ENCODE measurements around the gene SPACDR.
"Not testable (repeated sequence)": the region's sequence is repeated elsewhere in the genome, so short reads cannot be mapped to it uniquely, and the experiment has no call there.

SPACDR gene

DNA sequence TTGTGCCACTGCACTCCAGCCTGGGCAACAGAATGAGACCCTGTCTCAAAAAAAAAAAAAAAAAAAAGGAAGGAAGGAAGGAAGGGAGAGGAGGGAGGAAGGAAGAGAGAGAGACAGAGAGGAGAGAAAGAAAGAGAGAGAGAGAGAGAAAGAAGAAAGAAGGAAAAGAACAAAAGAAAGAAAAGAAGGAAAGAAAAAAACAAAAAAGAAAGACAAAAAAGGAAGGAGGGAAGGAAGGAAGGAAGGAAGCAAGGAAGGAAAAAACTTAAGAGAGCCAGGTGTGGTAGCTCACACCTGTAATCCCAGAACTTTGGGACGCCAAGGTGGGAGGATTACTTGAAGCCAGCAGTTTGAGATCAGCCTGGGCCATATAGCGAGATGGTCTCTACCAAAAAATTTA lies 731 bp upstream of the SPACDR start:
- Histone ChIP-seq H3K27me3 (ENCODE audit: insufficient read depth, poor library complexity, severe bottlenecking) (no peaks in the 10 kb centered on the region), H3K4me3 (replicated peaks; ENCODE audit: insufficient read depth, low read length) (no peak overlapping the region), H3K27ac (replicated peaks) (no peak overlapping the region)
- TF ChIP-seq, protein P1, sequence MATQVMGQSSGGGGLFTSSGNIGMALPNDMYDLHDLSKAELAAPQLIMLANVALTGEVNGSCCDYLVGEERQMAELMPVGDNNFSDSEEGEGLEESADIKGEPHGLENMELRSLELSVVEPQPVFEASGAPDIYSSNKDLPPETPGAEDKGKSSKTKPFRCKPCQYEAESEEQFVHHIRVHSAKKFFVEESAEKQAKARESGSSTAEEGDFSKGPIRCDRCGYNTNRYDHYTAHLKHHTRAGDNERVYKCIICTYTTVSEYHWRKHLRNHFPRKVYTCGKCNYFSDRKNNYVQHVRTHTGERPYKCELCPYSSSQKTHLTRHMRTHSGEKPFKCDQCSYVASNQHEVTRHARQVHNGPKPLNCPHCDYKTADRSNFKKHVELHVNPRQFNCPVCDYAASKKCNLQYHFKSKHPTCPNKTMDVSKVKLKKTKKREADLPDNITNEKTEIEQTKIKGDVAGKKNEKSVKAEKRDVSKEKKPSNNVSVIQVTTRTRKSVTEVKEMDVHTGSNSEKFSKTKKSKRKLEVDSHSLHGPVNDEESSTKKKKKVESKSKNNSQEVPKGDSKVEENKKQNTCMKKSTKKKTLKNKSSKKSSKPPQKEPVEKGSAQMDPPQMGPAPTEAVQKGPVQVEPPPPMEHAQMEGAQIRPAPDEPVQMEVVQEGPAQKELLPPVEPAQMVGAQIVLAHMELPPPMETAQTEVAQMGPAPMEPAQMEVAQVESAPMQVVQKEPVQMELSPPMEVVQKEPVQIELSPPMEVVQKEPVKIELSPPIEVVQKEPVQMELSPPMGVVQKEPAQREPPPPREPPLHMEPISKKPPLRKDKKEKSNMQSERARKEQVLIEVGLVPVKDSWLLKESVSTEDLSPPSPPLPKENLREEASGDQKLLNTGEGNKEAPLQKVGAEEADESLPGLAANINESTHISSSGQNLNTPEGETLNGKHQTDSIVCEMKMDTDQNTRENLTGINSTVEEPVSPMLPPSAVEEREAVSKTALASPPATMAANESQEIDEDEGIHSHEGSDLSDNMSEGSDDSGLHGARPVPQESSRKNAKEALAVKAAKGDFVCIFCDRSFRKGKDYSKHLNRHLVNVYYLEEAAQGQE (IDR thresholded peaks at IDR 0.05; ENCODE audit: insufficient replicate concordance, low read depth) = no peak
- TF ChIP-seq SPI1 (IDR thresholded peaks at IDR 0.05; ENCODE audit: borderline replicate concordance, low read depth) (no peak), POLR2AphosphoS5 (IDR thresholded peaks at IDR 0.05; ENCODE audit: low read depth) (no peak), GABPA (IDR thresholded peaks at IDR 0.05; ENCODE audit: low read depth) (no peak)
- TF ChIP-seq, protein P2, sequence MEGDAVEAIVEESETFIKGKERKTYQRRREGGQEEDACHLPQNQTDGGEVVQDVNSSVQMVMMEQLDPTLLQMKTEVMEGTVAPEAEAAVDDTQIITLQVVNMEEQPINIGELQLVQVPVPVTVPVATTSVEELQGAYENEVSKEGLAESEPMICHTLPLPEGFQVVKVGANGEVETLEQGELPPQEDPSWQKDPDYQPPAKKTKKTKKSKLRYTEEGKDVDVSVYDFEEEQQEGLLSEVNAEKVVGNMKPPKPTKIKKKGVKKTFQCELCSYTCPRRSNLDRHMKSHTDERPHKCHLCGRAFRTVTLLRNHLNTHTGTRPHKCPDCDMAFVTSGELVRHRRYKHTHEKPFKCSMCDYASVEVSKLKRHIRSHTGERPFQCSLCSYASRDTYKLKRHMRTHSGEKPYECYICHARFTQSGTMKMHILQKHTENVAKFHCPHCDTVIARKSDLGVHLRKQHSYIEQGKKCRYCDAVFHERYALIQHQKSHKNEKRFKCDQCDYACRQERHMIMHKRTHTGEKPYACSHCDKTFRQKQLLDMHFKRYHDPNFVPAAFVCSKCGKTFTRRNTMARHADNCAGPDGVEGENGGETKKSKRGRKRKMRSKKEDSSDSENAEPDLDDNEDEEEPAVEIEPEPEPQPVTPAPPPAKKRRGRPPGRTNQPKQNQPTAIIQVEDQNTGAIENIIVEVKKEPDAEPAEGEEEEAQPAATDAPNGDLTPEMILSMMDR (IDR thresholded peaks at IDR 0.05; ENCODE audit: insufficient read depth, low read length) = no peak
- DNase-seq (ENCODE audit: low read depth in 1 of 2, low spot score in 1 of 2) = no peak

DNA sequence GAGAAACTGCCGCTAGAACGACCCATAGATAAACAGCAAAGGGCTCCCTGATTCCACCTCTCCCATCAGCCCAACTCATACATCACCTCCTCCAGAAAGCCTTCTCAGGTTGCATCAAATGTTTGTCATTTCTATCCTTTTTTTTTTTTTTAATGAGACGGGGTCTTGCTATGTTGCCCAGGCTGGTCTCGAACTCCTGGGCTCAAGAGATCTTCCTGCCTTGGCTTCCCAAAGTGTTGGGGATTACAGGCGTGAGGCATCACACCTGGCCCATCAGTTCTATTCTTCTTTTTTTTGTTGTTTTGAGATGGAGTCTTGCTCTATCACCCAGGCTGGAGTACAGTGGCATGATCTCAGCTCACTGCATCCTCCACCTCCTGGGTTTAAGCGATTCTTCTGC lies 7.0 kb downstream of the SPACDR start:
- DNase-seq (ENCODE audit: low read depth in 1 of 2, low spot score in 1 of 2) = no peak
- H3K27ac ChIP-seq (replicated peaks) = no peak overlapping the region
- no peaks in the 10 kb centered on the region for H3K27me3 ChIP-seq (ENCODE audit: insufficient read depth, poor library complexity, severe bottlenecking)
- H3K4me3 ChIP-seq (replicated peaks; ENCODE audit: insufficient read depth, low read length) = no peak overlapping the region
- TF ChIP-seq GABPA (IDR thresholded peaks at IDR 0.05; ENCODE audit: low read depth) (no peak), POLR2AphosphoS5 (IDR thresholded peaks at IDR 0.05; ENCODE audit: low read depth) (no peak)
- TF ChIP-seq, protein P2 (IDR thresholded peaks at IDR 0.05; ENCODE audit: insufficient read depth, low read length) = no peak

DNA sequence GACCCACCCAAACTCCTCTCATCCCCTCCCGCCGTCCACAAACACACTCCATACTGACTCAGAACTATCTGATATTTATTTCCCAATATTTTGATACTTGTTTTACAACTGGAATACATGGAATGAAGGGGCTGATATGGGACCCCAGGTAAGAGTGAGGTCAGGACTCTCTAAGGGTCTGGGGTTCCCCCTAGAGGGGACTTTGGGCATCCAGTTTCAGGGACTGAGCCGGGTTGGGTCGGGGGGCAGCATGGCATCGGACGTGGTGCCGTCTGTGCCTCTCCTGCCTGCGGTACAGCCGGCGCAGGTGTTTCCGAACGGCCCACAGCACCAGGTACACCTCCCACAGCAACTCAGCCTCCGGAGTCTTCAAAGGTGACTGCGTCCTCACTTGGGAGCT lies 7.5 kb downstream of the SPACDR start:
- no peak overlapping the region for H3K4me3 ChIP-seq (replicated peaks; ENCODE audit: insufficient read depth, low read length)
- TF ChIP-seq POLR2AphosphoS5 (IDR thresholded peaks at IDR 0.05; ENCODE audit: low read depth) (no peak), GABPA (IDR thresholded peaks at IDR 0.05; ENCODE audit: low read depth) (no peak), SPI1 (IDR thresholded peaks at IDR 0.05; ENCODE audit: borderline replicate concordance, low read depth) (no peak)
- TF ChIP-seq, protein P1 (IDR thresholded peaks at IDR 0.05; ENCODE audit: insufficient replicate concordance, low read depth) = no peak
- H3K27ac ChIP-seq (replicated peaks) = no peak overlapping the region
- H3K27me3 ChIP-seq (ENCODE audit: insufficient read depth, poor library complexity, severe bottlenecking) = no peaks in the 10 kb centered on the region
- no peak for DNase-seq (ENCODE audit: low read depth in 1 of 2, low spot score in 1 of 2)

DNA sequence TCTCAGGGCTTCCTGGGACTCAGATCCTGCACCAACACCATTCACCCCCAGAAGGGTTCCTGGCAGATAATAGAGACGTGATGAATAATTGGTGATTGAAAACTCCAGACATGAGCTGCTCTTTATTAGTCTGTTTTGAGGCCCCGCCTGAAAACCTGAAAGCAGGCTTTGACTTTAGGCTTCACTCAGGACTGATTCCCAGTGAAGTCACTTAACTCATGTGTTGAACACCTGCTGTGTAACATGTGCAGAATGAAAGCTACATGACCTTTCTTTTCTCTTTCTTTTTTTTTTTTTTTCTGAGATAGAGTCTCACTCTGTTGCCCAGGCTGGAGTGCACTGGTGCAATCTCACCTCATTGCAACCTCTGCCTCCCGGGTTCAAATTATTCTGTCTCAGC lies 8.9 kb downstream of the SPACDR start:
- no peak overlapping the region for H3K4me3 ChIP-seq (replicated peaks; ENCODE audit: insufficient read depth, low read length)
- DNase-seq (ENCODE audit: low read depth in 1 of 2, low spot score in 1 of 2) = no peak
- TF ChIP-seq, protein P2 (IDR thresholded peaks at IDR 0.05; ENCODE audit: insufficient read depth, low read length) = no peak
- TF ChIP-seq, protein P1 (IDR thresholded peaks at IDR 0.05; ENCODE audit: insufficient replicate concordance, low read depth) = no peak
- TF ChIP-seq GABPA (IDR thresholded peaks at IDR 0.05; ENCODE audit: low read depth) = no peak
- TF ChIP-seq POLR2AphosphoS5 (IDR thresholded peaks at IDR 0.05; ENCODE audit: low read depth) = no peak
- no peak for TF ChIP-seq SPI1 (IDR thresholded peaks at IDR 0.05; ENCODE audit: borderline replicate concordance, low read depth)
- H3K27ac ChIP-seq (replicated peaks) = no peak overlapping the region
- no peaks in the 10 kb centered on the region for H3K27me3 ChIP-seq (ENCODE audit: insufficient read depth, poor library complexity, severe bottlenecking)

DNA sequence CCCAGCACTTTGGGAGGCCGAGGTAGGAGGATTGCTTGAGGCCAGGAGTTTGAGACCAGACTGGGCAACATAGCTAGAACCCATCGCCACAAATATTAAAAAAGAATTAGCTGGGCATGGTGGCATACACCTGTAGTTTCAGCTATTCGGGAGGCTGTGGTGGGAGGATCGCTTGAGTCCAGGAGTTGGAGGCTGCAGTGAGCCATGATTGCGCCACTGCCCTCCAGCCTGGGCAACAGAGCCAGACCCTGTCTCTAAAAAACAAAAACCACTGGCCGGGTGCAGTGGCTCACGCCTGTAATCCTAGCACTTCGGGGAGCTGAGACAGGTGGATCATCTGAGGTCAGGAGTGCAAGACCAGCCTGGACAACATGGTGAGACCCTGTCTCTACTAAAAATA lies 10.2 kb downstream of the SPACDR start:
- not testable (repeated sequence) for H3K27ac ChIP-seq (replicated peaks); DNase-seq (ENCODE audit: low read depth in 1 of 2, low spot score in 1 of 2); H3K27me3 ChIP-seq (ENCODE audit: insufficient read depth, poor library complexity, severe bottlenecking); H3K4me3 ChIP-seq (replicated peaks; ENCODE audit: insufficient read depth, low read length)
